Smooth muscle cell (in vitro differentiated cells): ENCODE data around the gene ALDH4A1. TPM values are rescaled to one million over a fixed set of nuclear protein-coding genes. Genes with fewer than 3 reads are reported as not detected.

Experiments
- DNase-seq: peaks from one replicate; lab custom pipeline; 2025; ENCODE audit not compliant: unreplicated experiment; lab: John Stamatoyannopoulos, UW
- H2AFZ ChIP-seq: fragments of 200-600 bp; sonication (generic); 2 replicates; pipeline ENCODE4 v1.6.0; 2016; ENCODE audit warnings: antibody characterized with exemption, low read depth, mild to moderate bottlenecking
- H3F3A ChIP-seq: fragments of 200-600 bp; sonication (generic); 2 replicates; pipeline ENCODE4 v1.6.0; 2017; ENCODE audit warnings: antibody characterized with exemption, low read depth
- H3K27ac ChIP-seq: fragments of 200-600 bp; sonication (generic); 2 replicates; pipeline ENCODE4 v1.5.1; 2016; ENCODE audit warnings: low read depth, mild to moderate bottlenecking
- H3K27me3 ChIP-seq: fragments of 200-600 bp; sonication (generic); 2 replicates; pipeline ENCODE4 v1.6.1; 2016; ENCODE audit warnings: low read depth, mild to moderate bottlenecking
- H3K36me3 ChIP-seq: fragments of 200-600 bp; sonication (generic); 2 replicates; pipeline ENCODE4 v1.5.1; 2016; ENCODE audit warnings: low read depth
- H3K4me1 ChIP-seq: fragments of 200-600 bp; sonication (generic); 2 replicates; pipeline ENCODE4 v1.5.1; 2016; ENCODE audit warnings: low read depth
- H3K4me2 ChIP-seq: fragments of 200-600 bp; sonication (generic); 2 replicates; pipeline ENCODE4 v1.6.0; 2016; ENCODE audit warnings: mild to moderate bottlenecking
- H3K4me3 ChIP-seq: fragments of 200-600 bp; sonication (generic); 2 replicates; pipeline ENCODE4 v1.5.1; 2016; ENCODE audit warnings: mild to moderate bottlenecking
- H3K79me2 ChIP-seq: fragments of 200-600 bp; sonication (generic); 2 replicates; pipeline ENCODE4 v1.6.0; 2016; ENCODE audit warnings: low read depth, mild to moderate bottlenecking
- H3K9ac ChIP-seq: fragments of 200-600 bp; sonication (generic); 2 replicates; pipeline ENCODE4 v1.6.0; 2016; ENCODE audit warnings: low read depth
- H3K9me3 ChIP-seq: fragments of 200-600 bp; sonication (generic); replicated peaks from 2 replicates; pipeline ENCODE4 v1.5.1; 2016; ENCODE audit warnings: low read depth
- H4K20me1 ChIP-seq: fragments of 200-600 bp; sonication (generic); 2 replicates; pipeline ENCODE4 v1.6.0; 2016; ENCODE audit warnings: low read depth
- CTCF ChIP-seq: fragments of 200-600 bp; sonication (generic); IDR thresholded peaks from 2 replicates; pipeline ENCODE4 v1.5.1; 2017; ENCODE audit warnings: borderline replicate concordance, mild to moderate bottlenecking, antibody characterized with exemption; ENCODE audit not compliant: insufficient read depth, poor library complexity, severe bottlenecking
- WGBS: methylation state at CpG from one replicate; pipeline ENCODE4 v1.1.7; 2016; ENCODE audit warnings: low lambda C conversion rate; 5-methylcytosine and 5-hydroxymethylcytosine counted together
- polyA plus RNA-seq: library from polyadenylated mRNA; unstranded; fragments of >200 nt; fragmentation: Nextera tagmentation; extraction: Ambion mirVana; gene quantifications from 2 replicates; pipeline ENCODE4 v1.2.1, GENCODE V29; 2016
- total RNA-seq: library from RNA; depleted of rRNA; stranded (reverse); fragments of >200 nt; gene quantifications from 2 replicates; pipeline ENCODE4 v1.2.3, GENCODE V29; 2014

ALDH4A1 gene
- total and polyA plus RNA-seq, 2 experiments from 2014 or later: 4.8 to 7.2 TPM

GRCh38 chr1:18919197-18919905 is 17.0 kb upstream of the ALDH4A1 start:
- peaks cover 50% of the 10 kb centered on the region for H3K79me2 ChIP-seq
- no peaks in the 10 kb centered on the region for H3K27me3 ChIP-seq
- H4K20me1 ChIP-seq: peaks cover 39% of the 10 kb centered on the region
- H3K9ac ChIP-seq: no peak overlapping the region
- no peaks in the 10 kb centered on the region for H3K9me3 ChIP-seq
- H3K4me3 ChIP-seq: no peak overlapping the region
- H3F3A ChIP-seq: peaks cover 11% of the 10 kb centered on the region
- H3K36me3 ChIP-seq: no peaks in the 10 kb centered on the region
- 82% methylated on average over 31 of the region's 31 CpGs for WGBS
- H3K27ac ChIP-seq: no peak overlapping the region
- TF ChIP-seq CTCF: no peak
- H3K4me2 ChIP-seq: no peak overlapping the region
- H2AFZ ChIP-seq: no peak overlapping the region
- H3K4me1 ChIP-seq: peaks cover 25% of the 10 kb centered on the region
- no peak for DNase-seq

GRCh38 chr1:18918417-18918816 is 16.1 kb upstream of the ALDH4A1 start:
- Histone ChIP-seq H3K4me3 (no peak overlapping the region), H3K36me3 (no peaks in the 10 kb centered on the region), H3K79me2 (peaks cover 42% of the 10 kb centered on the region), H4K20me1 (peaks cover 41% of the 10 kb centered on the region), H3K27me3 (no peaks in the 10 kb centered on the region), H3K9ac (no peak overlapping the region), H2AFZ (no peak overlapping the region), H3K27ac (no peak overlapping the region), H3K4me1 (peaks cover 15% of the 10 kb centered on the region), H3K9me3 (no peaks in the 10 kb centered on the region), H3K4me2 (no peak overlapping the region), H3F3A (peaks cover 4% of the 10 kb centered on the region)
- 97% methylated on average over 10 of the region's 14 CpGs for WGBS
- TF ChIP-seq CTCF: no peak
- DNase-seq: no peak

GRCh38 chr1:18917071-18917799 is 14.9 kb upstream of the ALDH4A1 start:
- no peak overlapping the region for H2AFZ ChIP-seq
- no peak overlapping the region for H3K4me2 ChIP-seq
- no peak overlapping the region for H3K4me3 ChIP-seq
- no peak for TF ChIP-seq CTCF
- no peaks in the 10 kb centered on the region for H3K36me3 ChIP-seq
- peaks cover 42% of the 10 kb centered on the region for H4K20me1 ChIP-seq
- peaks cover 40% of the 10 kb centered on the region for H3K79me2 ChIP-seq
- no peaks in the 10 kb centered on the region for H3K27me3 ChIP-seq
- no peaks in the 10 kb centered on the region for H3K9me3 ChIP-seq
- peaks cover 4% of the 10 kb centered on the region for H3K4me1 ChIP-seq
- H3K9ac ChIP-seq: no peak overlapping the region
- 83% methylated on average over 30 of the region's 30 CpGs for whole genome bisulfite sequencing
- DNase-seq: no peak
- no peak overlapping the region for H3K27ac ChIP-seq
- no peaks in the 10 kb centered on the region for H3F3A ChIP-seq

GRCh38 chr1:18915341-18915740 is 13.0 kb upstream of the ALDH4A1 start:
- Histone ChIP-seq H4K20me1 (peaks cover 26% of the 10 kb centered on the region), H3K4me3 (no peak overlapping the region), H3K9me3 (no peaks in the 10 kb centered on the region), H3F3A (peaks cover 3% of the 10 kb centered on the region), H3K27me3 (no peaks in the 10 kb centered on the region), H3K9ac (no peak overlapping the region), H3K4me2 (no peak overlapping the region), H3K36me3 (no peaks in the 10 kb centered on the region), H3K4me1 (no peaks in the 10 kb centered on the region), H2AFZ (no peak overlapping the region), H3K79me2 (peaks cover 26% of the 10 kb centered on the region), H3K27ac (no peak overlapping the region)
- TF ChIP-seq CTCF: no peak
- no peak for DNase-seq
- WGBS: 88% methylated on average over 7 of the region's 7 CpGs
